ENCODE data around the gene WDR89. TPM values are rescaled to one million over a fixed set of nuclear protein-coding genes. Genes with fewer than 3 reads are reported as not detected.
"Not testable (repeated sequence)": the region's sequence is repeated elsewhere in the genome, so short reads cannot be mapped to it uniquely, and the experiment has no call there.

WDR89 gene
- total and polyA plus RNA-seq, 8 donors, result 4.0 to 11.0 (median 6.1) TPM

DNA sequence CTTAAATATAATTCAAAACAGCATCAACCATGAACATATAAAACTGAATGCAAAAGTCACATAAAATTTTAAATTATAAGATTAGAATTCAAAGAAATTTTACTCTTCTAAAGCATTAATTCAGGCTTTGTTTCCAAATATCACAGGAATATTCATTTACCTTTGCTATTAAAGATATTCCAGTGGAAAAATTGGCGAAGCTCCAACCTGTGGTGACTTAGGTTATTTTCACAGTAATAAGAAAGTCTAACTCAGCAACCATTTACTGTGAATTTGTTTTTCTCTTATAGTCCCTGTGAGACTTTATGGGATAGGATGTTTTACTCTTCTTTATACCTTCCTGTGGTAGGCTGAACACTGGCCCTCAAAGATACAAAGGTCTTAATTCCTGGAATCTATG lies 3.2 kb downstream of the WDR89 start:
- Histone ChIP-seq H3K9me3 (no peaks in the 10 kb centered on the region), H3K27ac (no peak overlapping the region), H3K4me1 (peaks cover 0 to 15% (median 7%) of the 10 kb centered on the region in 3 donors), H3K27me3 (no peaks in the 10 kb centered on the region), H3K4me3 (no peak overlapping the region), H3K36me3 (no peaks in the 10 kb centered on the region)
- FAIRE-seq, result no peak
- intact Hi-C loops (cut with DNase I), result no loop called here
- TF ChIP-seq, protein P1, sequence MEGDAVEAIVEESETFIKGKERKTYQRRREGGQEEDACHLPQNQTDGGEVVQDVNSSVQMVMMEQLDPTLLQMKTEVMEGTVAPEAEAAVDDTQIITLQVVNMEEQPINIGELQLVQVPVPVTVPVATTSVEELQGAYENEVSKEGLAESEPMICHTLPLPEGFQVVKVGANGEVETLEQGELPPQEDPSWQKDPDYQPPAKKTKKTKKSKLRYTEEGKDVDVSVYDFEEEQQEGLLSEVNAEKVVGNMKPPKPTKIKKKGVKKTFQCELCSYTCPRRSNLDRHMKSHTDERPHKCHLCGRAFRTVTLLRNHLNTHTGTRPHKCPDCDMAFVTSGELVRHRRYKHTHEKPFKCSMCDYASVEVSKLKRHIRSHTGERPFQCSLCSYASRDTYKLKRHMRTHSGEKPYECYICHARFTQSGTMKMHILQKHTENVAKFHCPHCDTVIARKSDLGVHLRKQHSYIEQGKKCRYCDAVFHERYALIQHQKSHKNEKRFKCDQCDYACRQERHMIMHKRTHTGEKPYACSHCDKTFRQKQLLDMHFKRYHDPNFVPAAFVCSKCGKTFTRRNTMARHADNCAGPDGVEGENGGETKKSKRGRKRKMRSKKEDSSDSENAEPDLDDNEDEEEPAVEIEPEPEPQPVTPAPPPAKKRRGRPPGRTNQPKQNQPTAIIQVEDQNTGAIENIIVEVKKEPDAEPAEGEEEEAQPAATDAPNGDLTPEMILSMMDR (IDR thresholded peaks at IDR 0.05), result no peak
- ATAC-seq, result no peak
- DNase-seq, result no peak
- WGBS, 2 donors, result 85 to 93% methylated on average over 1 of the region's 1 CpG

DNA sequence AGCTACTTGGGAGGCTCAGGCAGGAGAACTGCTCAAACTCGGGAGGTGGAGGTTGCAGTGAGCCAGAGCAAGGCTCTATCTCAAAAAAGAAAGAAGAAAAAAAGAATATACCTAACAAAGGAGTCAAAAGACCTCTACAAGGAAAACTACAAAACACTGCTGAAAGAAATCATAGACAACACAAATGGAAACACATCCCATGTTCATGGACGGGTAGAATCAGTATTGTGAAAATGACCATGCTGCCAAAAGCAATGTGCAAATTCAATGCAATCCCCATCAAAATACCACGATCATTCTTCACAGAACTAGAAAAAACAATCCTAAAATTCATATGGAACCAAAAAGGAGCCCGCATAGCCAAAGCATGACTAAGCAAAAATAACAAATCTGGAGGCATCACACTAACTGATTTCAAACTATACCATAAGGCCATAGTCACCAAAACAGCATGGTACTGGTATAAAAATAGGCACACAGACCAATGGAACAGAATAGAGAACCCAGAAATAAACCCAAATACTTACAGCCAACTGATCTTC lies 5.5 kb downstream of the WDR89 start:
- FAIRE-seq; H3K27me3 ChIP-seq; H3K27ac ChIP-seq; H3K36me3 ChIP-seq; H3K4me3 ChIP-seq; ATAC-seq; H3K4me1 ChIP-seq; H3K9me3 ChIP-seq; intact Hi-C loops (cut with DNase I); DNase-seq: not testable (repeated sequence)
- 98 to 99% methylated on average over 4 of the region's 4 CpGs for whole genome bisulfite sequencing, 2 donors

DNA sequence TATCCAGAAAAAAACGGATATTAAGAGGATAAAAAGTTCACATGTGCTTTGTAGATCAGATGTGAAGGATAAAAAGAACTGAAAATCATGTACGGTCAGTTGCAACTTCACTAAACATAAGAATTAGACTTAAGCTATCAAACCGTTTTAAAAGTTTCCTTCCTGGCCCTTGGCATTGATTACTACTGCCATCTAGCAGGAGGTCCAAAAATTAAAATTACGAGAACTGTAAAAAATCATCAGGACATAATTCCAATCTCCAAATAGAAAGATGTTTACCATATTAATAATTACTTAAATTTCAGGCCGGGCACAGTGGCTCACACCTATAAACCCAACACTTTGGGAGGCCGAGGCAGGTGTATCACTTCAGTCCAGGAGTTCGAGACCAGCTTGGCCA lies 7.9 kb downstream of the WDR89 start:
- TF ChIP-seq, protein P1 (IDR thresholded peaks at IDR 0.05), result no peak
- DNase-seq (no peak), FAIRE-seq (no peak), ATAC-seq (no peak)
- Histone ChIP-seq H3K9me3 (no peaks in the 10 kb centered on the region), H3K36me3 (no peaks in the 10 kb centered on the region), H3K4me3 (no peak overlapping the region), H3K27me3 (no peaks in the 10 kb centered on the region), H3K4me1 (peaks cover 0 to 6% (median 0%) of the 10 kb centered on the region in 3 donors), H3K27ac (no peak overlapping the region)
- intact Hi-C loops (cut with DNase I), result no loop called here
- 69 to 75% methylated on average over 7 of the region's 7 CpGs for WGBS, 2 donors

DNA sequence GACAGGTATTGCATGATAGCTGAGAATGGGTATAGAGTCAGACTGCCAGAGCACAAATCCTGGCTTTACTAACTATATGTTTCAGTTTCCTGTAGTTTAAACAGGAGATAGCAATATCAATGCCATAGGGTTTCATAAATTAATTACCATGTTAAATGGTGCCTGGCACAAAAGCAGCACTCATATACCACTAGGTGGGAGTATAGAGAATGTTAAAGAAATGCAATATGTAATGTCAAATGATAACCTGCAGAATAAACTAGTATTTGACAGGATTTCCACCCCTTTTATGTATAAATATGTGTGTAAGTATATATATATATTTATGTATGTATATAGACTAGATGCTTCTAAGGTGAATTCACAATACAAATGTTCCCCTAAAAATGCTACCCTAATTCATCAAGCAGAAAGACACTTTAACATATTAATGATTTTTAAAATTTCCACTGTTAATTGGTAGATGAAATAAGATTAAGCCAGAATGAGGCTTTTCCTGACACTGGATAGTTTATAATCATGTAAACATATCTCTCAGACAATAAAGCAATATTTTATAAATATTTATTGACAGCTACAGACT lies 8.6 kb downstream of the WDR89 start:
- TF ChIP-seq, protein P1 (IDR thresholded peaks at IDR 0.05), result peak in 2 of 4 donors; percentile 18 to 24
- DNase-seq (no peak), FAIRE-seq (no peak), ATAC-seq (peak in 3 of 4 donors; percentile 69 to 79 (median 75))
- no peaks in the 10 kb centered on the region for H3K9me3 ChIP-seq
- H3K27ac ChIP-seq, result no peak overlapping the region
- H3K4me1 ChIP-seq, result no peaks in the 10 kb centered on the region
- intact Hi-C loops (cut with DNase I), result no loop called here
- H3K27me3 ChIP-seq, result no peaks in the 10 kb centered on the region
- no peaks in the 10 kb centered on the region for H3K36me3 ChIP-seq
- no peak overlapping the region for H3K4me3 ChIP-seq

DNA sequence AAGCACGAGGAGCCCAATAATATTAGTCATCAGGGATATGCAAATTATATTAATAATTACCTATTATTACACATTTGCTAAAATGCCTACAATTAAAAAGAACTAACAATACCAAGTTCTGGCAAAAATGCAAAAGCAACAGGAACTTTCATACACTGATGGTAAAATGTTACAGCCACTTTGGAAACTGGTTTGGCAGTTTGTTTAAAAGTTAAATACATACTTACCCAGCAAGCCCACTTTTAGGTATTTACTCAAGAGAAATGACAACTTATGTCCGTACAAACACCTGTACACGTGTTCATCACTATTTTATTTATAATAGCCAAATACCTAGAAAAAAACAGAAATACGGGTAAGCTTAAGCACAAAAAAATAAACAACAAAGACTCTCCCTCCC lies 17.0 kb downstream of the WDR89 start:
- intact Hi-C loops (cut with DNase I), result no loop called here
- no peak overlapping the region for H3K27ac ChIP-seq

More for the DNA sequence above, 17.0 kb downstream of the WDR89 start:
- Histone ChIP-seq H3K4me1 (peaks cover 0 to 3% (median 3%) of the 10 kb centered on the region in 3 donors), H3K9me3 (no peaks in the 10 kb centered on the region), H3K4me3 (no peak overlapping the region), H3K36me3 (no peaks in the 10 kb centered on the region), H3K27me3 (no peaks in the 10 kb centered on the region)
- ATAC-seq, result no peak
- FAIRE-seq, result no peak
- no peak for DNase-seq
- WGBS, 2 donors, result 39 to 49% methylated on average over 4 of the region's 4 CpGs
- TF ChIP-seq, protein P1 (IDR thresholded peaks at IDR 0.05), result no peak

All from pancreas (tissue), 10 donors.